WTC11 (cell line): Measurements from ENCODE around the gene XDH. TPM values are rescaled to one million over a fixed set of nuclear protein-coding genes. Genes with fewer than 3 reads are reported as not detected.

Experiments used
- ATAC-seq: fragments of 200-7000 bp; cut with Tn5 transposase; 2 replicates; pipeline ENCODE4 v1.10.0; 2021; ENCODE audit warnings: mild to moderate bottlenecking, moderate library complexity
- CTCF ChIA-PET: fragments of 300-600 bp; sonication (Branson Sonifier 250); formaldehyde crosslinking; loops from one replicate; lab custom pipeline; 2021; ENCODE audit warnings: antibody characterized with exemption; lab: Charles Lee
- POLR2A ChIA-PET: fragments of 350-600 bp; sonication (Branson Sonifier 250); formaldehyde crosslinking; loops from one replicate; lab custom pipeline; 2021; ENCODE audit warnings: antibody characterized with exemption; lab: Charles Lee
- DNase-seq: peaks from one replicate; pipeline ENCODE4 v3.0.0; 2021; ENCODE audit warnings: low spot score
- H3K27ac Mint-ChIP-seq: 2 replicates; pipeline ENCODE4 v1.8.0; 2021; ENCODE audit warnings: mixed read lengths
- H3K27me3 Mint-ChIP-seq: 2 replicates; pipeline ENCODE4 v1.8.0; 2021; ENCODE audit warnings: low read depth, mild to moderate bottlenecking, moderate library complexity, mixed read lengths
- H3K36me3 Mint-ChIP-seq: 2 replicates; pipeline ENCODE4 v1.8.0; 2021; ENCODE audit warnings: mixed read lengths
- H3K4me1 Mint-ChIP-seq: 2 replicates; pipeline ENCODE4 v1.8.0; 2022; ENCODE audit warnings: mixed read lengths
- H3K4me3 Mint-ChIP-seq: 2 replicates; pipeline ENCODE4 v1.8.0; 2021; ENCODE audit warnings: mild to moderate bottlenecking, moderate library complexity, mixed read lengths
- H3K9me3 Mint-ChIP-seq: 2 replicates; pipeline ENCODE4 v1.8.0; 2021; ENCODE audit warnings: mixed read lengths
- ATF1 ChIP-seq: sonication (generic); formaldehyde crosslinking; IDR thresholded peaks from 2 replicates; pipeline ENCODE4 v1.8.1; 2023; ENCODE audit warnings: mild to moderate bottlenecking, moderate library complexity, missing genetic modification reagents
- EMX1 ChIP-seq: fragments of 250-450 bp; sonication (Bioruptor Pico); IDR thresholded peaks from 2 replicates; pipeline ENCODE4 v1.8.0; 2021; ENCODE audit warnings: mild to moderate bottlenecking
- FOXK1 ChIP-seq: sonication (generic); formaldehyde crosslinking; IDR thresholded peaks from 2 replicates; pipeline ENCODE4 v1.8.0; 2022; ENCODE audit warnings: mild to moderate bottlenecking, moderate library complexity, missing genetic modification reagents
- GRHL2 ChIP-seq: fragments of 250-450 bp; sonication (Bioruptor Pico); IDR thresholded peaks from 2 replicates; pipeline ENCODE4 v1.8.0; 2022; ENCODE audit warnings: mild to moderate bottlenecking, moderate library complexity; ENCODE audit not compliant: insufficient replicate concordance, severe bottlenecking
- JUN ChIP-seq: sonication (generic); formaldehyde crosslinking; IDR thresholded peaks from 2 replicates; pipeline ENCODE4 v1.8.0; 2023; ENCODE audit warnings: mild to moderate bottlenecking, missing genetic modification reagents
- MXD4 ChIP-seq: fragments of 250-450 bp; sonication (Bioruptor Pico); IDR thresholded peaks from 2 replicates; pipeline ENCODE4 v1.8.0; 2021; ENCODE audit warnings: mild to moderate bottlenecking, moderate library complexity, borderline replicate concordance
- MYBL2 ChIP-seq: sonication (generic); formaldehyde crosslinking; IDR thresholded peaks from 2 replicates; pipeline ENCODE4 v1.8.1; 2023; ENCODE audit warnings: mild to moderate bottlenecking, moderate library complexity, missing genetic modification reagents
- NFE2L1 ChIP-seq: sonication (generic); formaldehyde crosslinking; IDR thresholded peaks from 2 replicates; pipeline ENCODE4 v1.8.1; 2023; ENCODE audit warnings: missing genetic modification reagents
- NFYB ChIP-seq: sonication (generic); formaldehyde crosslinking; conservative IDR thresholded peaks from 2 replicates; pipeline ENCODE4 v1.8.0; 2022; ENCODE audit warnings: low read depth, missing genetic modification reagents
- OVOL2 ChIP-seq: fragments of 250-450 bp; sonication (Bioruptor Pico); IDR thresholded peaks from 2 replicates; pipeline ENCODE4 v1.9.0; 2021; ENCODE audit warnings: mild to moderate bottlenecking, borderline replicate concordance
- SP1 ChIP-seq: sonication (generic); formaldehyde crosslinking; conservative IDR thresholded peaks from 2 replicates; pipeline ENCODE4 v1.8.1; 2022; ENCODE audit warnings: missing genetic modification reagents
- TEAD1 ChIP-seq: sonication (generic); formaldehyde crosslinking; IDR thresholded peaks from 2 replicates; pipeline ENCODE4 v1.8.0; 2022; ENCODE audit warnings: mild to moderate bottlenecking, missing genetic modification reagents
- TEAD4 ChIP-seq: sonication (generic); formaldehyde crosslinking; IDR thresholded peaks from 2 replicates; pipeline ENCODE4 v1.8.0; 2022; ENCODE audit warnings: mild to moderate bottlenecking, missing genetic modification reagents
- ZNF121 ChIP-seq: sonication (generic); formaldehyde crosslinking; IDR thresholded peaks from 2 replicates; pipeline ENCODE4 v1.8.0; 2023; ENCODE audit warnings: missing genetic modification reagents
- ZNF138 ChIP-seq: sonication (generic); formaldehyde crosslinking; conservative IDR thresholded peaks from 2 replicates; pipeline ENCODE4 v1.8.1; 2022; ENCODE audit warnings: mild to moderate bottlenecking, moderate library complexity, missing genetic modification reagents
- ZNF219 ChIP-seq: sonication (generic); formaldehyde crosslinking; IDR thresholded peaks from 2 replicates; pipeline ENCODE4 v1.8.0; 2023; ENCODE audit warnings: missing genetic modification reagents, mild to moderate bottlenecking, borderline replicate concordance
- ZNF232 ChIP-seq: sonication (generic); formaldehyde crosslinking; IDR thresholded peaks from 2 replicates; pipeline ENCODE4 v1.8.0; 2022; ENCODE audit warnings: mild to moderate bottlenecking, missing genetic modification reagents
- ZNF396 ChIP-seq: fragments of 250-450 bp; sonication (Bioruptor Pico); IDR thresholded peaks from 2 replicates; pipeline ENCODE4 v1.8.0; 2021; ENCODE audit warnings: mild to moderate bottlenecking, moderate library complexity, borderline replicate concordance
- ZNF671 ChIP-seq: fragments of 250-450 bp; sonication (Bioruptor Pico); IDR thresholded peaks from 2 replicates; pipeline ENCODE4 v1.8.0; 2021; ENCODE audit warnings: mild to moderate bottlenecking
- total RNA-seq: library from RNA; stranded (reverse); gene quantifications from 3 replicates; pipeline ENCODE4 v1.2.3, GENCODE V29; 2021
- TF ChIP-seq, protein P1 (sequence below): fragments of 250-450 bp; sonication (Bioruptor Pico); IDR thresholded peaks from 2 replicates; pipeline ENCODE4 v1.8.0; 2021; ENCODE audit warnings: mild to moderate bottlenecking
- TF ChIP-seq, protein P2 (sequence below): sonication (generic); formaldehyde crosslinking; IDR thresholded peaks from 2 replicates; pipeline ENCODE4 v1.8.1; 2022; ENCODE audit warnings: mild to moderate bottlenecking, moderate library complexity, missing genetic modification reagents
- TF ChIP-seq, protein P3 (sequence below): sonication (generic); formaldehyde crosslinking; IDR thresholded peaks from 2 replicates; pipeline ENCODE4 v1.8.0; 2022; ENCODE audit warnings: mild to moderate bottlenecking, missing genetic modification reagents
- TF ChIP-seq, protein P4 (sequence below): sonication (generic); formaldehyde crosslinking; IDR thresholded peaks from 2 replicates; pipeline ENCODE4 v1.8.0; 2022; ENCODE audit warnings: mild to moderate bottlenecking, missing genetic modification reagents
- TF ChIP-seq, protein P5 (sequence below): sonication (generic); formaldehyde crosslinking; IDR thresholded peaks from 2 replicates; pipeline ENCODE4 v1.8.1; 2022; ENCODE audit warnings: missing genetic modification reagents, borderline replicate concordance
- TF ChIP-seq, protein P6 (sequence below): sonication (generic); formaldehyde crosslinking; IDR thresholded peaks from 2 replicates; pipeline ENCODE4 v1.8.1; 2023; ENCODE audit warnings: mild to moderate bottlenecking, missing genetic modification reagents, borderline replicate concordance
- TF ChIP-seq, protein P7 (sequence below): sonication (generic); formaldehyde crosslinking; IDR thresholded peaks from 2 replicates; pipeline ENCODE4 v1.8.0; 2022; ENCODE audit warnings: mild to moderate bottlenecking, missing genetic modification reagents

Gene XDH
- total RNA-seq, 1 experiment from 2014 or later = 3.0 TPM

DNA sequence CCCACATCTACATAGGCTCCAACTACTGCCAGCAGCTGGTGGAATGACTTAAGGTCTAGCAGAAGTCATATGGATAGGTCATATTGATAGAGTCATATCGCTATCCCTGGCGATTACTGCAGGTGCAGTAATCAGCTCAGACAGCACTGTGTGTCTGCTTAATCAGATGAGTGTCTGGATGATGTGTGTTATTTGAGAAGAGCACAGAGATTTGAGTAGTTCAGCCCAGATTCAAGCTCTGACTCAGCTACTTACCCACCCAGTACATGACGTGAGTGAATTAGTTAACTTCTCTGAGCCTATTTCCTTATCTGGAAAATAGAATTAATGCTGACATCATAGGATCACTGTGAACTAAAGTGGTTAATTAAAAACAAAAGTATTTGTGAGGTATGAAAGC lies 101.6 kb downstream of the XDH start:
- peaks cover 34% of the 10 kb centered on the region for H3K9me3 Mint-ChIP-seq
- ChIA-PET POLR2A (no interaction called here), CTCF (no interaction called here)
- TF ChIP-seq, protein P1, sequence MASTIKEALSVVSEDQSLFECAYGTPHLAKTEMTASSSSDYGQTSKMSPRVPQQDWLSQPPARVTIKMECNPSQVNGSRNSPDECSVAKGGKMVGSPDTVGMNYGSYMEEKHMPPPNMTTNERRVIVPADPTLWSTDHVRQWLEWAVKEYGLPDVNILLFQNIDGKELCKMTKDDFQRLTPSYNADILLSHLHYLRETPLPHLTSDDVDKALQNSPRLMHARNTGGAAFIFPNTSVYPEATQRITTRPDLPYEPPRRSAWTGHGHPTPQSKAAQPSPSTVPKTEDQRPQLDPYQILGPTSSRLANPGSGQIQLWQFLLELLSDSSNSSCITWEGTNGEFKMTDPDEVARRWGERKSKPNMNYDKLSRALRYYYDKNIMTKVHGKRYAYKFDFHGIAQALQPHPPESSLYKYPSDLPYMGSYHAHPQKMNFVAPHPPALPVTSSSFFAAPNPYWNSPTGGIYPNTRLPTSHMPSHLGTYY (CRISPR knock-in tag) = no peak
- TF ChIP-seq EMX1 (no peak), TEAD4 (CRISPR knock-in tag) (no peak), ZNF121 (CRISPR knock-in tag) (no peak), ZNF232 (no peak), MYBL2 (no peak), TEAD1 (no peak), ZNF671 (CRISPR knock-in tag) (no peak), ZNF396 (no peak), NFE2L1 (CRISPR knock-in tag) (no peak), ATF1 (no peak), JUN (no peak), MXD4 (CRISPR knock-in tag) (no peak), NFYB (CRISPR knock-in tag) (no peak), ZNF138 (CRISPR knock-in tag) (no peak), ZNF219 (CRISPR knock-in tag) (no peak)
- TF ChIP-seq, protein P2, sequence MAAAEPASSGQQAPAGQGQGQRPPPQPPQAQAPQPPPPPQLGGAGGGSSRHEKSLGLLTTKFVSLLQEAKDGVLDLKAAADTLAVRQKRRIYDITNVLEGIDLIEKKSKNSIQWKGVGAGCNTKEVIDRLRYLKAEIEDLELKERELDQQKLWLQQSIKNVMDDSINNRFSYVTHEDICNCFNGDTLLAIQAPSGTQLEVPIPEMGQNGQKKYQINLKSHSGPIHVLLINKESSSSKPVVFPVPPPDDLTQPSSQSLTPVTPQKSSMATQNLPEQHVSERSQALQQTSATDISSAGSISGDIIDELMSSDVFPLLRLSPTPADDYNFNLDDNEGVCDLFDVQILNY (CRISPR knock-in tag) = no peak
- TF ChIP-seq, protein P3, sequence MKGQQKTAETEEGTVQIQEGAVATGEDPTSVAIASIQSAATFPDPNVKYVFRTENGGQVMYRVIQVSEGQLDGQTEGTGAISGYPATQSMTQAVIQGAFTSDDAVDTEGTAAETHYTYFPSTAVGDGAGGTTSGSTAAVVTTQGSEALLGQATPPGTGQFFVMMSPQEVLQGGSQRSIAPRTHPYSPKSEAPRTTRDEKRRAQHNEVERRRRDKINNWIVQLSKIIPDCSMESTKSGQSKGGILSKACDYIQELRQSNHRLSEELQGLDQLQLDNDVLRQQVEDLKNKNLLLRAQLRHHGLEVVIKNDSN = no peak
- TF ChIP-seq, all 79 proteins: peak for 0
- Mint-ChIP-seq H3K27me3 (no peaks in the 10 kb centered on the region), H3K27ac (no peak overlapping the region), H3K36me3 (peaks cover 25% of the 10 kb centered on the region), H3K4me3 (no peak overlapping the region), H3K4me1 (0 out of 2 replicates have a peak, but pooled peaks cover 4% of the 10 kb centered on the region)
- DNase-seq (no peak), ATAC-seq (no peak)

DNA sequence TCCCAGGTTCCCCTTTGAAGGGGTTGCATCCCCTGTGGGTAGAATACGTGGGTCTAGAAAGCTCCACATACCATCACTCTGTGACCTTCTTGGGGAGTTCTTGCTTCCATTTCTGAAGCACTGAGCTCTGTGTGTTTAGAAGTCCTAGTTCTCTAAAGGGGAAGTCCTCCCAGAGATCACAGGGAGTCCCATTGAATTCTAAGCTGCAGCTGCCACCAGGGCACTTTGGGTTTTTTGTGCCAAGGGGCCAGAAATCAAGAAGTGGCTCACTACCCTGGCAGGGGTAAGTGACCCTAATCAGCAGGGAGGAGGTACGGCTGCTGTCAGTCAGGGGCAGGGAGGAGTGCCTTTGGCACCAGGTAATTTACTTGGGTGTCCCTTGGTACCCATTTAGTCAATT lies 109.7 kb downstream of the XDH start:
- POLR2A ChIA-PET = interaction anchor here (1.2 kb wide), 1 partner anchor 14 kb away, joined by 3 read pairs; no protein-coding TSS in a partner anchor
- CTCF ChIA-PET = no interaction called here
- no peak overlapping the region for H3K27ac Mint-ChIP-seq
- H3K4me3 Mint-ChIP-seq = no peak overlapping the region
- H3K27me3 Mint-ChIP-seq = no peaks in the 10 kb centered on the region
- H3K4me1 Mint-ChIP-seq = peaks cover 10% of the 10 kb centered on the region
- H3K9me3 Mint-ChIP-seq = peaks cover 31% of the 10 kb centered on the region
- DNase-seq = no peak
- H3K36me3 Mint-ChIP-seq = peaks cover 8% of the 10 kb centered on the region
- no peak for ATAC-seq
- TF ChIP-seq, protein P4, sequence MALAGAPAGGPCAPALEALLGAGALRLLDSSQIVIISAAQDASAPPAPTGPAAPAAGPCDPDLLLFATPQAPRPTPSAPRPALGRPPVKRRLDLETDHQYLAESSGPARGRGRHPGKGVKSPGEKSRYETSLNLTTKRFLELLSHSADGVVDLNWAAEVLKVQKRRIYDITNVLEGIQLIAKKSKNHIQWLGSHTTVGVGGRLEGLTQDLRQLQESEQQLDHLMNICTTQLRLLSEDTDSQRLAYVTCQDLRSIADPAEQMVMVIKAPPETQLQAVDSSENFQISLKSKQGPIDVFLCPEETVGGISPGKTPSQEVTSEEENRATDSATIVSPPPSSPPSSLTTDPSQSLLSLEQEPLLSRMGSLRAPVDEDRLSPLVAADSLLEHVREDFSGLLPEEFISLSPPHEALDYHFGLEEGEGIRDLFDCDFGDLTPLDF (CRISPR knock-in tag) = no peak
- TF ChIP-seq SP1 (CRISPR knock-in tag) = no peak
- no peak for TF ChIP-seq OVOL2 (CRISPR knock-in tag)
- TF ChIP-seq FOXK1 = no peak
- TF ChIP-seq, protein P5, sequence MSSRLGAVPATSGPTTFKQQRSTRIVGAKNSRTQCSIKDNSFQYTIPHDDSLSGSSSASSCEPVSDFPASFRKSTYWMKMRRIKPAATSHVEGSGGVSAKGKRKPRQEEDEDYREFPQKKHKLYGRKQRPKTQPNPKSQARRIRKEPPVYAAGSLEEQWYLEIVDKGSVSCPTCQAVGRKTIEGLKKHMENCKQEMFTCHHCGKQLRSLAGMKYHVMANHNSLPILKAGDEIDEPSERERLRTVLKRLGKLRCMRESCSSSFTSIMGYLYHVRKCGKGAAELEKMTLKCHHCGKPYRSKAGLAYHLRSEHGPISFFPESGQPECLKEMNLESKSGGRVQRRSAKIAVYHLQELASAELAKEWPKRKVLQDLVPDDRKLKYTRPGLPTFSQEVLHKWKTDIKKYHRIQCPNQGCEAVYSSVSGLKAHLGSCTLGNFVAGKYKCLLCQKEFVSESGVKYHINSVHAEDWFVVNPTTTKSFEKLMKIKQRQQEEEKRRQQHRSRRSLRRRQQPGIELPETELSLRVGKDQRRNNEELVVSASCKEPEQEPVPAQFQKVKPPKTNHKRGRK (CRISPR knock-in tag) = no peak
- TF ChIP-seq, protein P6, sequence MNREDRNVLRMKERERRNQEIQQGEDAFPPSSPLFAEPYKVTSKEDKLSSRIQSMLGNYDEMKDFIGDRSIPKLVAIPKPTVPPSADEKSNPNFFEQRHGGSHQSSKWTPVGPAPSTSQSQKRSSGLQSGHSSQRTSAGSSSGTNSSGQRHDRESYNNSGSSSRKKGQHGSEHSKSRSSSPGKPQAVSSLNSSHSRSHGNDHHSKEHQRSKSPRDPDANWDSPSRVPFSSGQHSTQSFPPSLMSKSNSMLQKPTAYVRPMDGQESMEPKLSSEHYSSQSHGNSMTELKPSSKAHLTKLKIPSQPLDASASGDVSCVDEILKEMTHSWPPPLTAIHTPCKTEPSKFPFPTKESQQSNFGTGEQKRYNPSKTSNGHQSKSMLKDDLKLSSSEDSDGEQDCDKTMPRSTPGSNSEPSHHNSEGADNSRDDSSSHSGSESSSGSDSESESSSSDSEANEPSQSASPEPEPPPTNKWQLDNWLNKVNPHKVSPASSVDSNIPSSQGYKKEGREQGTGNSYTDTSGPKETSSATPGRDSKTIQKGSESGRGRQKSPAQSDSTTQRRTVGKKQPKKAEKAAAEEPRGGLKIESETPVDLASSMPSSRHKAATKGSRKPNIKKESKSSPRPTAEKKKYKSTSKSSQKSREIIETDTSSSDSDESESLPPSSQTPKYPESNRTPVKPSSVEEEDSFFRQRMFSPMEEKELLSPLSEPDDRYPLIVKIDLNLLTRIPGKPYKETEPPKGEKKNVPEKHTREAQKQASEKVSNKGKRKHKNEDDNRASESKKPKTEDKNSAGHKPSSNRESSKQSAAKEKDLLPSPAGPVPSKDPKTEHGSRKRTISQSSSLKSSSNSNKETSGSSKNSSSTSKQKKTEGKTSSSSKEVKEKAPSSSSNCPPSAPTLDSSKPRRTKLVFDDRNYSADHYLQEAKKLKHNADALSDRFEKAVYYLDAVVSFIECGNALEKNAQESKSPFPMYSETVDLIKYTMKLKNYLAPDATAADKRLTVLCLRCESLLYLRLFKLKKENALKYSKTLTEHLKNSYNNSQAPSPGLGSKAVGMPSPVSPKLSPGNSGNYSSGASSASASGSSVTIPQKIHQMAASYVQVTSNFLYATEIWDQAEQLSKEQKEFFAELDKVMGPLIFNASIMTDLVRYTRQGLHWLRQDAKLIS = no peak
- TF ChIP-seq GRHL2 = no peak
- TF ChIP-seq, protein P7, sequence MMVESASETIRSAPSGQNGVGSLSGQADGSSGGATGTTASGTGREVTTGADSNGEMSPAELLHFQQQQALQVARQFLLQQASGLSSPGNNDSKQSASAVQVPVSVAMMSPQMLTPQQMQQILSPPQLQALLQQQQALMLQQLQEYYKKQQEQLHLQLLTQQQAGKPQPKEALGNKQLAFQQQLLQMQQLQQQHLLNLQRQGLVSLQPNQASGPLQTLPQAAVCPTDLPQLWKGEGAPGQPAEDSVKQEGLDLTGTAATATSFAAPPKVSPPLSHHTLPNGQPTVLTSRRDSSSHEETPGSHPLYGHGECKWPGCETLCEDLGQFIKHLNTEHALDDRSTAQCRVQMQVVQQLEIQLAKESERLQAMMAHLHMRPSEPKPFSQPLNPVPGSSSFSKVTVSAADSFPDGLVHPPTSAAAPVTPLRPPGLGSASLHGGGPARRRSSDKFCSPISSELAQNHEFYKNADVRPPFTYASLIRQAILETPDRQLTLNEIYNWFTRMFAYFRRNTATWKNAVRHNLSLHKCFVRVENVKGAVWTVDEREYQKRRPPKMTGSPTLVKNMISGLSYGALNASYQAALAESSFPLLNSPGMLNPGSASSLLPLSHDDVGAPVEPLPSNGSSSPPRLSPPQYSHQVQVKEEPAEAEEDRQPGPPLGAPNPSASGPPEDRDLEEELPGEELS = no peak
